ENCODE measurements around the gene HRH3. TPM values are rescaled to one million over a fixed set of nuclear protein-coding genes. Genes with fewer than 3 reads are reported as not detected.
A peak's percentile ranks its signal among the peaks of the same experiment; 100 is the strongest.

Gene HRH3
- total RNA-seq, 1 donor: not detected

GRCh38 chr20:62190639-62191411 is 29.3 kb downstream of the HRH3 start:
- no peak for TF ChIP-seq CTCF (IDR thresholded peaks at IDR 0.05; ENCODE audit: insufficient read depth, low read depth, low read length)
- DNase-seq (ENCODE audit: low read depth): no peak
- H3K4me3 ChIP-seq (ENCODE audit: low read depth, low read length): no peak overlapping the region

GRCh38 chr20:62186887-62187866 is 32.9 kb downstream of the HRH3 start:
- no peak for DNase-seq (ENCODE audit: low read depth)
- H3K4me3 ChIP-seq (ENCODE audit: low read depth, low read length): no peak overlapping the region
- TF ChIP-seq CTCF (IDR thresholded peaks at IDR 0.05; ENCODE audit: insufficient read depth, low read depth, low read length): no peak

GRCh38 chr20:62186096-62186426 is 34.0 kb downstream of the HRH3 start:
- TF ChIP-seq CTCF (IDR thresholded peaks at IDR 0.05; ENCODE audit: insufficient read depth, low read depth, low read length): no peak
- no peak overlapping the region for H3K4me3 ChIP-seq (ENCODE audit: low read depth, low read length)
- DNase-seq (ENCODE audit: low read depth): no peak

GRCh38 chr20:62183426-62184142 is 36.5 kb downstream of the HRH3 start:
- H3K4me3 ChIP-seq (ENCODE audit: low read depth, low read length): peak overlapping the region; percentile 76
- no peak for DNase-seq (ENCODE audit: low read depth)
- TF ChIP-seq CTCF (IDR thresholded peaks at IDR 0.05; ENCODE audit: insufficient read depth, low read depth, low read length): no peak

- H3K4me3 ChIP-seq (ENCODE audit: low read depth, low read length): peak within 1 kb of the TSS; percentile 76
- no peak for TF ChIP-seq CTCF (IDR thresholded peaks at IDR 0.05; ENCODE audit: insufficient read depth, low read depth, low read length)
- DNase-seq (ENCODE audit: low read depth): peak; percentile 96
Measured at GRCh38 chr20:62182469-62183425, 37.3 kb downstream of the HRH3 start, which contains the start of gene MTG2. TSS of gene MTG2 (plus strand) at chr20:62183028. CDS start at chr20:62193421, 10,393 bp downstream.
